GM19035 (cell line): ENCODE data around the gene EHD4.

Experiments used
- ATAC-seq: cut with Tn5 transposase; IDR thresholded peaks from one replicate; pipeline ENCODE4 v1.9.1; 2021; ENCODE audit not compliant: unreplicated experiment

Gene EHD4

GRCh38 chr15:41882689-41883483 is 89.5 kb downstream of the EHD4 start:
- no peak for ATAC-seq

GRCh38 chr15:41881920-41882688 is 90.3 kb downstream of the EHD4 start:
- no peak for ATAC-seq

- no peak for ATAC-seq
These were observed 90.8 kb downstream of the EHD4 start for GRCh38 chr15:41881550-41881919.

DNA sequence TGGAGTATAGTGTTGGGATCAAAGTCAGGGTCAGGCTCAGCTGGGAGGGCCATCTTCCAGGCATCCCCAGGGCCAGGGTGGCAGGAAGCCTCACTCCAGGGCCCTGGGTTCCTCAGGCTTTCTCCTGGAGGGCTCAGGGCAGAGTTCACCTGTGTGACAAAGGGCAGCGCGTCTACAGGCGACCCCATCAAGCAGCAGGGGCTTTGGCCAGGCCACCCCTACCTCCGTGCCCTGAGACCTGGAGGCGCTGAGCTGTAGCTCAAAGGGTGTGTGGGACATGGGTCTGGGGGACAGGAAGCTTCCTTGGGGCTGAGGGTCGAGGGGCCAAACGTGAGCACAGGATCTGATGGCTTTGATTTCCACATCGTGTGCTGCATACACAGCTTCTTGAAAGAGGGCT is 91.3 kb downstream of the EHD4 start:
- ATAC-seq = no peak

DNA sequence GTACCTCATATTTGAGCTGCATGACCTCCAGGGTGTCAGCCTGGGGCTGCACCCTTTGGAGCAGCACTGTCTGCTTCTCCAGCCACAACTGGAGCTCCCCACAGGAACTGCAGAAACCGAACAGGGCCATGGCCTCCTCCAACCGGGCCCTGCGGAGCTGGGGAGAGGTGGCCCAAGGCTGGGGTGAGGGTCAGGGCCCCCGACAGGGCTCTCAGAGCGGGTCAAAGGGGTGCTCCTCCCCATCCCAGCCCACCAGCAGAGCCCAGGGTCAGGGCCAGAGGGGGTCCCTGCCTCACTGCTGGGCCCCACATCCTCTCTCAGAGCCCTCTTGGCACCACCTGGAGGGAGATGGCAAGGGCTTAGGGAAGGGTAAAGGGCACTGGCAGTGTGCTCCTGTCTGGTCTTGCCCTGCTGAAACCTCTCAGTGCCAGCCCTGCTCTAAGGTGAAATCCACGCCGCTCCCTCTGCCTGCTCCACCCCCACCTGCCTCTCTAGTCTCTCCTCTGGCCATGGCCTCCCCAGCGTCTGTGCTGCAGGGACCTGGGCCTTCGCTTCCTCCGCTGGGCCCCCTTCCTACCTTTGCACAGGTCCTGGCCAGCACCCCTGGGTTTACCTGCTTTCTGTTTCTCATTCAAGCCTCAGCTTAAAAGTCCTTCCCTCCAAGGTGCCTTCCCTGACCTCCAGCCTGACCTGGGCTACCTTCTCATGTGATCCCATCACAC is 92.0 kb downstream of the EHD4 start:
- no peak for ATAC-seq

DNA sequence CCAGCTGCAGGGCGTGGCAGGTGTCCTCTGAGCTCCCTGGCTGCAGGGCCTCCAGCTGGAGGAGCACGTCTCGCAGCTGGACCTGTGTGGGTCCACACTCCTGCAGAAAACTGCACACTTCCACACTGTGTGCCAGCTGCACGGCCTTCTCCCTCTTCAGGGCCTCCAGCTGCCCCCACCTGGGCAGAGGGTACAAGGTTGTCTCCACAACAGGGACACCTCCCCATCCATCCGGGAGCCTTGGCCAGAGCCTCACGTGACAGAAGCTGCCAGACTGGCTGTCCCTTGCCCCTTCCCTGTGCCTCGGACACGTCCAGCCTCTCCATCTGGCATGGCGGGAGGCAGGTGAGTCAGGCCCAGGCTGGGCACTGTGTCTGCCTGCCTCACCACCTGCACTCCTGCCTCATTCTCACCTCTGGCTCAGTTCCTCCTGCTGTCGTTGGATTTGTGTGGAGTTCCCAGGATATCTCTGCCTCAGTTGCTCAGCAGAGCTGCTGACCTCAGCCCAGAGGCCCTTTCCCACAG is 93.0 kb downstream of the EHD4 start:
- no peak for ATAC-seq

DNA sequence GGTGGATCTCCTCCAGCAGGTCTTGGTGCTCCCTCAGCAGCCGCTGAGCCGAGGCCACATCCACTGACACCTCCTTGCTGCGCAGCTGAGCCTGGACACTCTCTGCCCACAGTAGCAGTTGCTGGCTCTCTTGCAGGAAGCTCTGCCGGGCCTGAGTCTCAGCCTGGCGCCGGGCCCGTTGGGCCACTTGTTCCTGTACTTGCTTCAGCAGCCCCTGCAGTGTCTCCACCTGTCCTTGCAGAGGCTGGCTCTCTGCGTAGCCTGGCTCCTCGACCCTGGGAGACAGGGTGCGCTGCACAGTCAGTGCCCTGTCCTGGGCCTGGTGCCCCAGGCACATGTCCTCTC is 94.0 kb downstream of the EHD4 start:
- ATAC-seq = no peak

DNA sequence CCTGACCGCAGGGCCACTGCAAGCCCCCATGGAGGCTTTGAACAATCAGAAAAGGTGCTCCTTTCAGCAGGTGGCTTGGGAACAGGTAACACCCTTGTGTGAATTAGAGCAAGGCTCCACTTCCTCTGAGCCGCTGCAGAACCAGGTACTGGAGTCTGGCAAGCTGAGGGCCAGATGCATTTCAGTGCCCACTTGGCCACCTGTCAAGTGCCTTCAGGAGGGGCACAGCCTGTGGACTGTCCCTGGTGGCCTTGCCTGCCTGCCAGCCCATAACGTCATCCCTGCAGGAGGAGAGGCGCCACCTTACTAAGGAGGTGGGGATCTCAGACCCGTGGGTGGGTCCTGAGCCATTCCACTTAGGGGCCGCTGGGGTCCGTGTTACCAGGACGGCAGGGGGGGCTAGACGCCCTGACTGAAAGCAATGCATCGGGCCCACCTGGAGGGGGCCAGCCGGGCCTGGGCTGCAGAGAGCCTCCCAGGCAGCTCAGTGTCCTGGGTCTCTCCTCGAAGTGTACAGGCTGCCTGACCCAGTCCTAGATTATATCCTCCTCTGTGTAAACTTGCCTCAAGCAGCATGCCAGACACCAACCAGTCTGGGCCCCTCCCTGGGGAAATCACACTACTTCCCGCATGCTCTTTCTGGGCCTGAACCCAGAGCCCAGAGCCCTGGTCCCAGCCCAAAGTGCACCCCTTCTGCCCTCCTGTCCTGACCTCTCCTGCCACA is 94.6 kb downstream of the EHD4 start:
- no peak for ATAC-seq

- ATAC-seq = no peak
These were observed 95.7 kb downstream of the EHD4 start for GRCh38 chr15:41876689-41877088.

DNA sequence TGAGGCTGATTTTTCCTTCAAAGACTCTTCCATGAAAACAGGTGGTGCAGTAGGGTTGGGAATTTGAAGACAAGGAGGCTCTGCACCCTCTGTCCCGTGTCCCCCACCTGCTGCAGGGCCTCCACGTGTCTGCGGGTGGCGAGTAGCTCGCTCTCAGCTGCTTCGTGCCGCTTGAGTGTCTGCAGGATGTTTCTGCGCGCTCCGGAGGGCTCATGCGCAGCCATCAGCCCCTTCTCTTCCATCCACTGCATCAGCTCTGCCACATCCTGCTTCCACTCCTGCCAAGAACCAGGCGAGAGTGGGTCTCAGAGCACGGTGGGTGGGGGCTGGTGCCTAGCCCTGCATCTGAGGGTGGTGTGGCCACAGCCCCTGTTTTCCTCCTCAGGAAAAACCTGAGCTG is 96.3 kb downstream of the EHD4 start:
- ATAC-seq = no peak

DNA sequence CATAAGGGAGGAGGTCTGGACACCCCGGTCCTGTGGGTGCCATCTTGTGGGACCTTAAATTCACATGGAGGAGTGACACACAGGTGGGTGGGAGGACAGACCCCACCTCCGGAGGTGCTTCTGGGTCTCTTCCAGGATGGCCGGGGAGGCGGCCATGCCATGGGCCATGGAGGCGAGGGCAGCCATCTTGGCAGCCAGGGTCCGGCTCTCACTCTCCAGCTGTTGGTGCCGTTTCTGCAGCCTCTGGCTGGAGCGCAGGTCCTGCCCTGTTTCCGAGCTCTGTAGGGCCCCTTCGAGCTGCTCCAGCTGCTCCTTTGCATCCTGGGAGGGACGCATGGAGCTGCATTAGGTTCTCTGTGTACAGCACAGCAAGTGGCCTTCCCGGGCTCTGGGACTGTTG is 97.6 kb downstream of the EHD4 start:
- ATAC-seq = no peak

DNA sequence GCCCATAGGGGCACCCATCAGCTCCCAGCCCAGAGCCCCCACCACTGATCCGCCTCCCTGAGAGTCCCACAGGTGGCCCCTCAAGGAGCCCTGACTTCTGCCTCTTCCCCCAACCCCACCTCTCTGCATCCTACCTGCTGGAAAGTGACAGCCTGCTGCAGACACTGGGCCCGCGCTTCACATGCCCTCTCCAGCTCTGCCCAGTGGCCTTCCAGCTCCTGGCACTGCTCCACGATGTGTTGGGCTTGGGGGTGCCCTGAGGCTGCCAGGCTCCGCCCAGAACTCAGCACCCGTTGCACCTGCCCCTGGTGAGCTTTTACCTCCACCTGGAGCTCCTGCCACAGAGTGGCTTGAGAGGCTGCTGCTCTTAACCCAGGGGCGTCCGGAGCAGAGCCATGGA is 98.6 kb downstream of the EHD4 start:
- no peak for ATAC-seq

DNA sequence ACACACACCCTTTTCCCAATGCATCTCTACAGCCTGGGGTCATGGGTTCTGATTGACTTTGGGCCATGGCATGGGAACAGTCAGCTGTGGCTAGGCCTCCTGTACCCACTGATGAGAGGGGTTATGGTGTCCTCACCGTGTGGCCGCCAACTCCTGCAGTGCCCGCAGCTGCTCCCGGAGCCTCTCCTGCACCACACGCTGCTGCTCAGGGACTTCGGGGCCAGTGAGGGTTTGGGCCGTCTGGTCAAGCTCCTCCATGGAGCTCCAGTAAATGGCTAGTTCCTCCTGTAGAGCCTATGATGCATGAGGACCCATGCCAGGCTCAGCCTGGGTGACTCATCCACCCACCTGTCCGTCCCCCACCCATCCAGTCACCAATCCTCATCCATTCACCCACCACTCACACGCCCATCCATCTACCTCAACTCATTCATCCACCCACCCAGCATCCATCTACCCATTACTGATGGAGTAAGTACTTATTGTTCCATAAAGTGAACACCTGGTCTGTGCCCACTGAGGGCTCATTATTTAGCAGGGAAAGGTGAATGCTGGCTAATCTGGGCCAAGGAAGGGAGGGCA is 100.1 kb downstream of the EHD4 start:
- no peak for ATAC-seq

GRCh38 chr15:41871175-41871905 is 101.0 kb downstream of the EHD4 start:
- no peak for ATAC-seq

DNA sequence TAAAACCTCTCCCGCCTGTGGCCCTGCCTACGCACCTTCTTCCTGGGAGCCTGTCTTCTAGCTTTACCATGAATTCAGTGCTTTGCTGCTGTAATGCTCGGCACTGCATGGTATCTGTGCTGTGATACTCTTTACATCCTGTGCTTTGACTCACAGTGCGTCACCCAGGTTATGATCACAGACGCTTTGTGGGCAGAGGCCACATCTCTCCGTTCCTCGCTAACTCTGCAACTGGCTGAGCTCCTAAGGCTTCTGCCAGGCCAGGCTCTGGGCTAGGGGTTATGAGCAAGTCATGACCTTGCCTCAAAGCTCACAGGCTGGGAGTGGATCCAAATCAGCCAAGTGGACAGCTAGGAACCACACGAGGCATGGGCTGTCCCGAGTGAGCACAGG is 101.7 kb downstream of the EHD4 start:
- no peak for ATAC-seq

DNA sequence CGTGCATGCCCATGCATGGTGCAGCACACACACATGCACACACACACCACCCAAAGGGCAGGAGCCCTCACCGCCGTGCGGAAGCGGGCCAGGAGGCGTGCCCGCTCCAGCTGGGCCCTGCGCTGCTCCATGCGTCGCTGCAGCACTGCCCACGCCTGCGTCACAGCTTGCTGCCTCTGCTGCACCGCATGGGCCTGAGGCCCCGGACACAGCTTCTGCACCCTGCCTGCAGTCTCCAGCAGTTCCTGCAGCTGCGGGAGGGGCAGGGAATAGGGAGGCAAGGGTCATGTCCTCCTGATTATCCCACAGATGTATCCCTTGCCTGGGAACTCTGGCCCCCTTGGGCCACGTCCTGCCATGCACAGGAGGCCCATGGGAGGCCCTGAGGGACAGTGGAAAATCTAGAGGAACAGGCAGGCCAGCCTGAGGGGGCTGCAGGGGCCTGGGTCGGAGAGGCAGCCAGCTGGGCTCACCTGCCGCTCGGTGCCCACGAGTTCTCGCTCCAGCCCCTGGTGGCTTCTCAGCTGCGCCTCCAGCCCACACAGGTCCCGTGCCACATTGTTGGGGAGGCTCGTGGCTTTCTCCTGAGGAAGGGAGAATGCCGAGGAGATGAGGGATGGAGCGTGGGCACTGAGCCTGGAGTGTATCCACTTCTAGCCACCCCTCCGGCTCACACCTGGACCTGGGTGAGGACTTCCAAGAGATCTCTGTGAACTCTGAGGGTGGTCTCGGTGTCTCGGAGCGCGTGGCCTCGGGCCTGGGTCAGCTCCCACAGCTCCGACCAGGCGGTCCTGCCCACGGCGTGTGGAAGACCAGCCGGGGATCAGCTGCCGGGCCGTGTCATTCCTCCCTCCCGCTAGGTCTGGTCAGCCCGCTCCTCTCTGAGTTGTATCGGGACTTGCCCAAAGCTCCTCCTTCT is 102.3 kb downstream of the EHD4 start:
- no peak for ATAC-seq

DNA sequence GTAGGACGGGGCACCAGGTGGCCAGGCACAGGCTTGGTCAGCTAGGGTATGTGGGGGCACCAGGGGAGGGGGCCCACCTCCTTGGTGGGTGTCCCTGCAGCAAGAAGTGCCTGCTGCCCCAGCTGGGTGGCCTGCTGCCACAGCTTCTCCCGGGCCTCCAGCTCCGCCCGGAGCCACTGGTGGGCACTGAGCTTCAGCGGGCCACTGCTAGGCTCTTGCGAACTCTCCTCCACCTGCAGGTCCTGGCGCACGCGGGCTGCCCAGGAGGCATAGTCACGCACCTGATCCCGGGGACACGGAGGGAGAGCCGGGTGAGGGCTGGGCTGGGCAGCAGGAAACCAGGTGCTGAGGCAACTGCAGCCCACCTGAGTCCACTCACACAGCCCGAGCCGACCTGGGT is 104.0 kb downstream of the EHD4 start:
- ATAC-seq = no peak

- no peak for ATAC-seq
These were observed 105.3 kb downstream of the EHD4 start for GRCh38 chr15:41866872-41867579.
